NK-92 treated with Interleukin-12 subunit alpha and Interleukin-12 subunit beta, amount 100 ng/mL, for 24 hours (cell line): ENCODE measurements around the gene NBEA.
"Not testable (repeated sequence)": the region's sequence is repeated elsewhere in the genome, so short reads cannot be mapped to it uniquely, and the experiment has no call there.

Experiments
- DNase-seq: peaks from one replicate; lab custom pipeline; 2025; lab: John Stamatoyannopoulos, UW

The NBEA gene

GRCh38 chr13:35388441-35389355, 446.6 kb downstream of the NBEA start:
- no peak for DNase-seq

GRCh38 chr13:35389535-35389934, 447.5 kb downstream of the NBEA start:
- no peak for DNase-seq

- DNase-seq: no peak
Measured at GRCh38 chr13:35392768-35393167, 450.7 kb downstream of the NBEA start.

DNA sequence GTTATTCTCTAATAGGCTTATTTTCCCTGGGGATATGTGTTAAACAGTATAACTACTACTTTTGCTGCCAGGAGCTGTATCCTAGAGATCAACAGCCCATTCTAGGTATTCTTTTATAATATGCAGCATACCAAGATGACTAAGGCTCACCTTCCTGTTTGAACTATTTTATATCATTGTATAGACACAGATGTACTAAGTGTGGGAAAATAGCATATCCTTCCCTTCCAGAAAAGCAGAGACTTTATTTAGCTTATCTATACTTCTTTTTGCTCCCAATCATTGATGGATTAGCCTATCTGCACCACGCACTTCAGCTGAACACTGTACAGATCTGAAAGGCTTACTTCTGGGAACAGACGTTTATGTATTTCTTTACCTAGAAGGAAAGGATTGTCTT, 451.8 kb downstream of the NBEA start:
- no peak for DNase-seq

GRCh38 chr13:35408285-35408684, 466.2 kb downstream of the NBEA start:
- DNase-seq: not testable (repeated sequence)

- no peak for DNase-seq
Measured at GRCh38 chr13:35411059-35411744, 469.1 kb downstream of the NBEA start.

- no peak for DNase-seq
Measured at GRCh38 chr13:35448465-35448864, 506.4 kb downstream of the NBEA start.

DNA sequence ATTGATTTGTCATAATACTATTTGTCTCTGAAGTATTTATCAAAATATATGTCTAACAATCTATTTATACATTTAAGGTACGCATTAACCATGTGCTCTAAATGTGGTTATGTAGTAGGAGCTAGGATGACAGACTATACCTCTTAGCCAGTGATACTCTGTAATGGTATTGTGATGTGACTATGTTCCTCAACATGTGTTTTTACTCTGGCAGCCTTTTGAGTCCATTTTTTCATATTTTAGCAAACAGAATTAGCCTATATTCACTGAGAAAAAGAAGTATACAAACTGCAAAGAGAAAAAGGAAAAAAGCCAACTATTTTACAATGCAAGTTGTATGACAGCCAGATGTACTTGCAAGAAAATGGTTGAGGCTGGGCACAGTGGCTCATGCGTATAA, 507.8 kb downstream of the NBEA start:
- no peak for DNase-seq

DNA sequence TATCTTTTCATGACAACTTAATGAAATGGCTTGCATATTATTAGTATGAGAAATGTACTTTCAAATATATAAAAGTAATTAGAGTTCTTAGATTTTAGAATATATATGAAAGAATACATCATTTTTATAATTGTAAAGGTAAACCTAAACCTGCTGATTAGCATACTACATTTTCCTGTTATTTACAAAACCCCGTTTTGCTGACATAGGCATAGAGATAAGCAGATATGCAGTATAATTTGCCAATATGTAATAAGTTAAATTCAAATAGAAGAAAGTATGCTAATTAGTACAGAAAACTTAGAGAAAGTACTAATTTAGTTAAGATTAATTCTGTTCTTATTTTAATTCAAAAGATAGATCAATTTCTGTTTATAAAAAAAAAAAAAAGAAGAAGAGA, 513.0 kb downstream of the NBEA start:
- DNase-seq: no peak

DNA sequence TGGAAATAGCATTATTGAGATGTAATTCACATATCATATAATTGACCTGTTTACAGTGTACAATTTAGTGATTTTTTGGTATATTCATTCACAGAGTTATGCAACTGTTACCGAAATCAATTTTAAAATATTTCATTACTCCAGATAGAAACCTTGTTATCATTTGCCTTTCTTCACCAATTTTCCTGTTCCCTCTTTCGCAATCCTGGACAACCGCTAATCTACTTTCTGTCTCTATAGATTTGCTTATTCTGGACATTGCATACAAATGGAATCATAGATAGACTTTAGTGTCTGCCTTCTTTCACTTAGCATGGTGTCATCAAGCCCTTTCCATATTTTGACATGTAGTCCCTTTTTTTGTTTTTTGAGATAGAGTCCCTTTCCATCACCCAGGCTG, 515.2 kb downstream of the NBEA start:
- DNase-seq: no peak

- no peak for DNase-seq
Measured at GRCh38 chr13:35460061-35460460, 518.0 kb downstream of the NBEA start.

GRCh38 chr13:35465371-35465770, 523.3 kb downstream of the NBEA start:
- no peak for DNase-seq

- no peak for DNase-seq
Measured at GRCh38 chr13:35468195-35468594, 526.1 kb downstream of the NBEA start.

GRCh38 chr13:35469806-35470525, 527.9 kb downstream of the NBEA start:
- DNase-seq: no peak

- DNase-seq: no peak
Measured at GRCh38 chr13:35470671-35471661, 528.9 kb downstream of the NBEA start.

DNA sequence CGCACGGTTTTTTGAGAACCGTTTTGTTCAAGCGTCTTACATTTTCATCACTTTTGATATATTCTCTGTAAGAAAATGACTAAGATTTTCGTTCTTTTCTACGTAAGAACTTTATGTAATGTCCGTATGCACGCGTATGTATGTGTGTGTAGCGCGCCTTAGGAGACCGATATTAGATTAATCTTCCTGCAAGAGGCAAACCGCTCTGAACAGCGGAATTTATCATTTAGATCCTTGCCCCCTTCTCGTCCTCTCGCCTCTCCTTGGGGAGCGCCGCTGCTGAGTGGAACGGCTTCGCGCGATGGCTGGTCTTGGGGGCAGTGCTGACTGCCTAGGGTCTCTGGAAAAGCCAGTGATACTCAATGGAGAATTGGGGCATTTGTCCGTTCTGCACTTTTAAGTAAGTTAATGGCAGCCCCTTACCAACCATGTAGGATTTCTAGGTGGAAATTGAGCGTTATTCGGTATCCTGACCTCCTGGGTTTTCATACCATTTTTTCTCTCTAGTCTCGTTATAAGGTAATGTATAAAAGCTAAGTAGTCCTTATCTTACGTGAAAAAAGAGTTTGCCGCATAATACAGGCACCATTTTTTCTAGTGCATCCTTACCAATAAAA, 529.7 kb downstream of the NBEA start:
- no peak for DNase-seq

- DNase-seq: no peak
Measured at GRCh38 chr13:35472323-35472881, 530.3 kb downstream of the NBEA start.

DNA sequence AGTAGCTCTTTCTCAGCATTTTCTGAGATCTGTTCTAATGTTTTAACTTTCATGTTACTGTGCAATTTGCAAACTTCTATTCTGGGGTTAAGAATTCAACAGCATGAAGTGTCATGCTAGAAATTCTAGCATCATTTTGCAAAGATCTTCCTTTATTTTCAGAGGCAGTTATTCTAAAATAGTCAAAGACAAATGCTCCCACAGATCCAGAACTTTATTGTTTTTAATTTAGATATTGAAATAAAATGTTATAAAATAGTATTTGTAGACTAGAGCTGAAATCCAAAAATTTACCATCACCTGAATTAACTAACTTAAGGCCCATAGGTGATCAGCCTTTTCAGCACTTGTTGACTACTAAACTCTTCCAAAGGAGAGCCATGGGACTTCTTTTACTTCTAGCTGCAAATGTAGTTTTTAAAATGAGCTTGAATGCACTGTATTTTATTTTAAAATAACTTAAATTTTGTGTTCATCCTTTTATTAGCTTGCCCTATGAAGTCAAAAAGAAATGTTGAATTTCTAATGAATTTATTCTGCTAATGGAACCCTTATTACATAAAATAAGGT, 531.2 kb downstream of the NBEA start:
- no peak for DNase-seq

GRCh38 chr13:35473802-35474201, 531.7 kb downstream of the NBEA start:
- no peak for DNase-seq

GRCh38 chr13:35474496-35475211, 532.6 kb downstream of the NBEA start:
- DNase-seq: no peak
